H1 (cell line): ENCODE measurements around the gene CDRT4. TPM values are rescaled to one million over a fixed set of nuclear protein-coding genes. Genes with fewer than 3 reads are reported as not detected.

Source experiments
- PHF8 ChIP-seq: fragments of 200-600 bp; sonication (generic); conservative IDR thresholded peaks from 2 replicates; pipeline ENCODE4 v1.7.1; 2012; ENCODE audit warnings: low read depth, mild to moderate bottlenecking, inconsistent platforms, low read length, moderate library complexity
- RNF2 ChIP-seq: fragments of 200-900, 300-1000 bp; sonication (generic); IDR thresholded peaks from 2 replicates; pipeline ENCODE4 v1.7.1; 2016; ENCODE audit warnings: borderline replicate concordance, low read depth, mild to moderate bottlenecking, antibody characterized with exemption, low read length; ENCODE audit not compliant: poor library complexity, severe bottlenecking; ENCODE audit errors: missing control alignments
- SIX5 ChIP-seq: IDR thresholded peaks from 2 replicates; pipeline ENCODE4 v1.6.1; 2011; ENCODE audit warnings: mild to moderate bottlenecking, low read depth, low read length
- polyA plus RNA-seq, 7 experiments: library from polyadenylated mRNA; depleted of rRNA in 3 of 7; stranded (reverse) in 5 of 7; unstranded in 2 of 7; fragments of >200 nt in 5 of 7; fragments of 200-250 nt in 2 of 7; gene quantifications; 1 replicate in 5 of 7; 2 replicates in 1 of 7; 4 replicates in 1 of 7; pipeline versions ENCODE4 v1.2.1 to v1.2.3, GENCODE V29; 2011 to 2013; ENCODE audit warnings: missing spikeins in 2 of 7, mixed read lengths in 2 of 7
- total RNA-seq: library from RNA; stranded (reverse); fragmentation: NEBNext Ultra II Directional; extraction: Animal tissue kit (Norgen Biotek cat#: 25700); gene quantifications from 2 replicates; pipeline ENCODE4 v1.2.1, GENCODE V29; 2021
- TF ChIP-seq, protein P1 (sequence below): fragments of 300-600 bp; sonication (generic); IDR thresholded peaks from 2 replicates; pipeline ENCODE4 v1.7.1; 2012; ENCODE audit warnings: low read length, moderate library complexity, mild to moderate bottlenecking, inconsistent platforms; ENCODE audit not compliant: insufficient replicate concordance

Gene CDRT4
- total and polyA plus RNA-seq, 2 of the 8 experiments (the other 6 are each of a cell fraction or from before 2014, with no cell fraction given), result 2.6 to 5.6 TPM

DNA sequence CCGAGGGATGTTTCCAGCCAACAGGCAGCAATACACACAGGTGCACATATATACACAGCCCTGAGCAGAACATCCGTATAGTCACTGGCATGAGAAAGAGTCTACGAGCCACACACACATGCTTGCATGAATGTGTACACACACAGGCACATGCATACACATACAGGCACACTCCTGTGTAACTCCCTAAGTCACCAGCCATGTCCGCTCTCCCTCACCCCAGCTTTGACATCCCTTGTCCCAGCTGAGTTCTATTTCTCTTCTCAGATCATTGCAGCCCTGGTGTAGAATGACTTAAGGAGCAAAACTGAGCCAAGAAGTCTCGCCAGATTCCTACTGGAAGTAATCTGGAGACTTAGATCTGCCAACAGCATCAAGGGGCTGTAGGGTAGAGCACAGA lies 13.1 kb downstream of the CDRT4 start (continued):
- TF ChIP-seq, protein P1, sequence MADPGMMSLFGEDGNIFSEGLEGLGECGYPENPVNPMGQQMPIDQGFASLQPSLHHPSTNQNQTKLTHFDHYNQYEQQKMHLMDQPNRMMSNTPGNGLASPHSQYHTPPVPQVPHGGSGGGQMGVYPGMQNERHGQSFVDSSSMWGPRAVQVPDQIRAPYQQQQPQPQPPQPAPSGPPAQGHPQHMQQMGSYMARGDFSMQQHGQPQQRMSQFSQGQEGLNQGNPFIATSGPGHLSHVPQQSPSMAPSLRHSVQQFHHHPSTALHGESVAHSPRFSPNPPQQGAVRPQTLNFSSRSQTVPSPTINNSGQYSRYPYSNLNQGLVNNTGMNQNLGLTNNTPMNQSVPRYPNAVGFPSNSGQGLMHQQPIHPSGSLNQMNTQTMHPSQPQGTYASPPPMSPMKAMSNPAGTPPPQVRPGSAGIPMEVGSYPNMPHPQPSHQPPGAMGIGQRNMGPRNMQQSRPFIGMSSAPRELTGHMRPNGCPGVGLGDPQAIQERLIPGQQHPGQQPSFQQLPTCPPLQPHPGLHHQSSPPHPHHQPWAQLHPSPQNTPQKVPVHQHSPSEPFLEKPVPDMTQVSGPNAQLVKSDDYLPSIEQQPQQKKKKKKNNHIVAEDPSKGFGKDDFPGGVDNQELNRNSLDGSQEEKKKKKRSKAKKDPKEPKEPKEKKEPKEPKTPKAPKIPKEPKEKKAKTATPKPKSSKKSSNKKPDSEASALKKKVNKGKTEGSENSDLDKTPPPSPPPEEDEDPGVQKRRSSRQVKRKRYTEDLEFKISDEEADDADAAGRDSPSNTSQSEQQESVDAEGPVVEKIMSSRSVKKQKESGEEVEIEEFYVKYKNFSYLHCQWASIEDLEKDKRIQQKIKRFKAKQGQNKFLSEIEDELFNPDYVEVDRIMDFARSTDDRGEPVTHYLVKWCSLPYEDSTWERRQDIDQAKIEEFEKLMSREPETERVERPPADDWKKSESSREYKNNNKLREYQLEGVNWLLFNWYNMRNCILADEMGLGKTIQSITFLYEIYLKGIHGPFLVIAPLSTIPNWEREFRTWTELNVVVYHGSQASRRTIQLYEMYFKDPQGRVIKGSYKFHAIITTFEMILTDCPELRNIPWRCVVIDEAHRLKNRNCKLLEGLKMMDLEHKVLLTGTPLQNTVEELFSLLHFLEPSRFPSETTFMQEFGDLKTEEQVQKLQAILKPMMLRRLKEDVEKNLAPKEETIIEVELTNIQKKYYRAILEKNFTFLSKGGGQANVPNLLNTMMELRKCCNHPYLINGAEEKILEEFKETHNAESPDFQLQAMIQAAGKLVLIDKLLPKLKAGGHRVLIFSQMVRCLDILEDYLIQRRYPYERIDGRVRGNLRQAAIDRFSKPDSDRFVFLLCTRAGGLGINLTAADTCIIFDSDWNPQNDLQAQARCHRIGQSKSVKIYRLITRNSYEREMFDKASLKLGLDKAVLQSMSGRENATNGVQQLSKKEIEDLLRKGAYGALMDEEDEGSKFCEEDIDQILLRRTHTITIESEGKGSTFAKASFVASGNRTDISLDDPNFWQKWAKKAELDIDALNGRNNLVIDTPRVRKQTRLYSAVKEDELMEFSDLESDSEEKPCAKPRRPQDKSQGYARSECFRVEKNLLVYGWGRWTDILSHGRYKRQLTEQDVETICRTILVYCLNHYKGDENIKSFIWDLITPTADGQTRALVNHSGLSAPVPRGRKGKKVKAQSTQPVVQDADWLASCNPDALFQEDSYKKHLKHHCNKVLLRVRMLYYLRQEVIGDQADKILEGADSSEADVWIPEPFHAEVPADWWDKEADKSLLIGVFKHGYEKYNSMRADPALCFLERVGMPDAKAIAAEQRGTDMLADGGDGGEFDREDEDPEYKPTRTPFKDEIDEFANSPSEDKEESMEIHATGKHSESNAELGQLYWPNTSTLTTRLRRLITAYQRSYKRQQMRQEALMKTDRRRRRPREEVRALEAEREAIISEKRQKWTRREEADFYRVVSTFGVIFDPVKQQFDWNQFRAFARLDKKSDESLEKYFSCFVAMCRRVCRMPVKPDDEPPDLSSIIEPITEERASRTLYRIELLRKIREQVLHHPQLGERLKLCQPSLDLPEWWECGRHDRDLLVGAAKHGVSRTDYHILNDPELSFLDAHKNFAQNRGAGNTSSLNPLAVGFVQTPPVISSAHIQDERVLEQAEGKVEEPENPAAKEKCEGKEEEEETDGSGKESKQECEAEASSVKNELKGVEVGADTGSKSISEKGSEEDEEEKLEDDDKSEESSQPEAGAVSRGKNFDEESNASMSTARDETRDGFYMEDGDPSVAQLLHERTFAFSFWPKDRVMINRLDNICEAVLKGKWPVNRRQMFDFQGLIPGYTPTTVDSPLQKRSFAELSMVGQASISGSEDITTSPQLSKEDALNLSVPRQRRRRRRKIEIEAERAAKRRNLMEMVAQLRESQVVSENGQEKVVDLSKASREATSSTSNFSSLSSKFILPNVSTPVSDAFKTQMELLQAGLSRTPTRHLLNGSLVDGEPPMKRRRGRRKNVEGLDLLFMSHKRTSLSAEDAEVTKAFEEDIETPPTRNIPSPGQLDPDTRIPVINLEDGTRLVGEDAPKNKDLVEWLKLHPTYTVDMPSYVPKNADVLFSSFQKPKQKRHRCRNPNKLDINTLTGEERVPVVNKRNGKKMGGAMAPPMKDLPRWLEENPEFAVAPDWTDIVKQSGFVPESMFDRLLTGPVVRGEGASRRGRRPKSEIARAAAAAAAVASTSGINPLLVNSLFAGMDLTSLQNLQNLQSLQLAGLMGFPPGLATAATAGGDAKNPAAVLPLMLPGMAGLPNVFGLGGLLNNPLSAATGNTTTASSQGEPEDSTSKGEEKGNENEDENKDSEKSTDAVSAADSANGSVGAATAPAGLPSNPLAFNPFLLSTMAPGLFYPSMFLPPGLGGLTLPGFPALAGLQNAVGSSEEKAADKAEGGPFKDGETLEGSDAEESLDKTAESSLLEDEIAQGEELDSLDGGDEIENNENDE, result no peak
- TF ChIP-seq SIX5 (no peak), PHF8 (no peak), RNF2 (no peak)
- TF ChIP-seq, all 59 proteins: peak for 0
